HG02852 (cell line): ENCODE measurements around the gene SFMBT2.
A peak's percentile ranks its signal among the peaks of the same experiment; 100 is the strongest.

Experiments used
- ATAC-seq: cut with Tn5 transposase; IDR thresholded peaks from one replicate; pipeline ENCODE4 v1.9.1; 2021; ENCODE audit warnings: mild to moderate bottlenecking, moderate library complexity; ENCODE audit not compliant: unreplicated experiment

The SFMBT2 gene

GRCh38 chr10:7410862-7411670 lies at the start of gene SFMBT2:
SFMBT2 (minus strand) TSS chr10:7411034; CDS start chr10:7381898, 29,136 bp downstream.
- peak; percentile 28 for ATAC-seq

GRCh38 chr10:7460006-7460405 lies 49.2 kb upstream of the SFMBT2 start:
- no peak for ATAC-seq

- no peak for ATAC-seq
These were observed 47.7 kb upstream of the SFMBT2 start for GRCh38 chr10:7458556-7458955.

- ATAC-seq, result peak; percentile 94
These were observed 46.9 kb upstream of the SFMBT2 start for GRCh38 chr10:7457478-7458316.

- no peak for ATAC-seq
These were observed 38.3 kb upstream of the SFMBT2 start for GRCh38 chr10:7449063-7449695.

GRCh38 chr10:7445474-7446185 lies 34.8 kb upstream of the SFMBT2 start:
- peak; percentile 77 for ATAC-seq

- no peak for ATAC-seq
These were observed 33.8 kb upstream of the SFMBT2 start for GRCh38 chr10:7444551-7445121.

- ATAC-seq, result no peak
These were observed 32.2 kb upstream of the SFMBT2 start for GRCh38 chr10:7443036-7443435.

- ATAC-seq, result no peak
These were observed 30.7 kb upstream of the SFMBT2 start for GRCh38 chr10:7441403-7442147.

- no peak for ATAC-seq
These were observed 28.9 kb upstream of the SFMBT2 start for GRCh38 chr10:7439696-7440095.

GRCh38 chr10:7438196-7438986 lies 27.6 kb upstream of the SFMBT2 start:
- no peak for ATAC-seq

GRCh38 chr10:7436490-7437100 lies 25.8 kb upstream of the SFMBT2 start:
- ATAC-seq, result no peak

GRCh38 chr10:7435674-7436073 lies 24.8 kb upstream of the SFMBT2 start:
- ATAC-seq, result peak; percentile 76

GRCh38 chr10:7434378-7434777 lies 23.5 kb upstream of the SFMBT2 start:
- ATAC-seq, result no peak

- no peak for ATAC-seq
These were observed 23.0 kb upstream of the SFMBT2 start for GRCh38 chr10:7433861-7434260.

- ATAC-seq, result no peak
These were observed 22.3 kb upstream of the SFMBT2 start for GRCh38 chr10:7432884-7433726.

GRCh38 chr10:7428673-7429350 lies 18.0 kb upstream of the SFMBT2 start:
- ATAC-seq, result no peak
